Effector memory CD8-positive, alpha-beta T cell (primary cell): Measurements from ENCODE around the gene CH25H.
"Not testable (repeated sequence)": the region's sequence is repeated elsewhere in the genome, so short reads cannot be mapped to it uniquely, and the experiment has no call there.

Experiments used
- ATAC-seq: fragments of 150-1000 bp; cut with Tn5 transposase; replicated peaks from 2 replicates; pipeline ENCODE4 v1.10.0; 2021; ENCODE audit warnings: mild to moderate bottlenecking, moderate library complexity
- DNase-seq, 3 experiments: peaks; one replicate each; pipeline ENCODE4 v3.0.0; 2021
- H3K27ac Mint-ChIP-seq, 2 donors: one replicate each; pipeline ENCODE4 v1.8.0; 2022; ENCODE audit warnings: mild to moderate bottlenecking in 2 of 2, mixed read lengths in 2 of 2, moderate library complexity in 2 of 2
- H3K27me3 Mint-ChIP-seq, 2 donors: one replicate each; pipeline ENCODE4 v1.8.0; 2022; ENCODE audit warnings: mixed read lengths in 2 of 2
- H3K36me3 Mint-ChIP-seq: one replicate; pipeline ENCODE4 v1.8.0; 2022; ENCODE audit warnings: mild to moderate bottlenecking, moderate library complexity, mixed read lengths; ENCODE audit not compliant: insufficient read depth
- H3K4me1 Mint-ChIP-seq, 2 donors: one replicate each; pipeline ENCODE4 v1.8.0; 2022; ENCODE audit warnings: low read depth in 2 of 2, mixed read lengths in 2 of 2
- H3K4me3 Mint-ChIP-seq, 2 donors: one replicate each; pipeline ENCODE4 v1.8.0; 2022; ENCODE audit warnings: mild to moderate bottlenecking in 2 of 2, mixed read lengths in 2 of 2, moderate library complexity in 2 of 2
- H3K9me3 Mint-ChIP-seq, 2 donors: one replicate each; pipeline ENCODE4 v1.8.0; 2022; ENCODE audit warnings: mixed read lengths in 2 of 2
- total RNA-seq, 9 experiments: gene quantifications; one replicate each; lab custom pipeline; 2026; lab: John Stamatoyannopoulos, UW

Gene CH25H
- total RNA-seq: 0 to 2.9 (median 0.10) reads per million in 9 experiments

- no peaks in the 10 kb centered on the region for H3K9me3 Mint-ChIP-seq
- ATAC-seq: peak; percentile 48
- H3K27ac Mint-ChIP-seq: peak within 1 kb of the TSS; percentile 5 to 73
- peaks cover 8% of the 10 kb centered on the region for H3K36me3 Mint-ChIP-seq
- peak in 2 of 3 experiments; percentile 13 to 33 for DNase-seq
- H3K4me3 Mint-ChIP-seq: peak within 1 kb of the TSS; percentile 85 to 91
- H3K4me1 Mint-ChIP-seq: peaks cover 9 to 15% of the 10 kb centered on the region in 2 donors
- H3K27me3 Mint-ChIP-seq: peaks cover 19 to 23% of the 10 kb centered on the region in 2 donors
These were observed at the start of gene CH25H for GRCh38 chr10:89207181-89207800. CH25H (minus strand) TSS chr10:89207317; CDS start chr10:89207292, 25 bp downstream.

- DNase-seq: no peak
- no peak for ATAC-seq
- H3K9me3 Mint-ChIP-seq: no peaks in the 10 kb centered on the region
- H3K36me3 Mint-ChIP-seq: no peaks in the 10 kb centered on the region
- no peak overlapping the region for H3K4me3 Mint-ChIP-seq
- H3K27ac Mint-ChIP-seq: no peak overlapping the region
- H3K4me1 Mint-ChIP-seq: peaks cover 0 to 6% of the 10 kb centered on the region in 2 donors
- H3K27me3 Mint-ChIP-seq: peaks cover 23 to 25% of the 10 kb centered on the region in 2 donors
These were observed 49.2 kb upstream of the CH25H start for GRCh38 chr10:89256340-89256739.

- ATAC-seq (no peak), DNase-seq (no peak)
- no peak overlapping the region for H3K4me3 Mint-ChIP-seq
- H3K27ac Mint-ChIP-seq: no peak overlapping the region
- H3K27me3 Mint-ChIP-seq: peaks cover 23 to 25% of the 10 kb centered on the region in 2 donors
- no peaks in the 10 kb centered on the region for H3K9me3 Mint-ChIP-seq
- peaks cover 5 to 12% of the 10 kb centered on the region in 2 donors for H3K4me1 Mint-ChIP-seq
- H3K36me3 Mint-ChIP-seq: no peaks in the 10 kb centered on the region
These were observed 48.7 kb upstream of the CH25H start for GRCh38 chr10:89255793-89256192.

GRCh38 chr10:89255091-89255579 lies 48.0 kb upstream of the CH25H start:
- H3K27ac Mint-ChIP-seq, H3K4me3 Mint-ChIP-seq, H3K36me3 Mint-ChIP-seq, H3K9me3 Mint-ChIP-seq, ATAC-seq, DNase-seq: not testable (repeated sequence)
- peaks cover 10 to 11% of the 10 kb centered on the region in 2 donors for H3K4me1 Mint-ChIP-seq
- H3K27me3 Mint-ChIP-seq: peaks cover 23 to 25% of the 10 kb centered on the region in 2 donors

- no peak for DNase-seq
- Mint-ChIP-seq H3K4me1 (peaks cover 14 to 23% of the 10 kb centered on the region in 2 donors), H3K9me3 (no peaks in the 10 kb centered on the region), H3K4me3 (peak overlapping the region; percentile 86 to 89), H3K36me3 (peaks cover 11% of the 10 kb centered on the region), H3K27me3 (peaks cover 19 to 20% of the 10 kb centered on the region in 2 donors), H3K27ac (peak overlapping the region; percentile 88 to 93)
- no peak for ATAC-seq
These were observed 45.1 kb upstream of the CH25H start for GRCh38 chr10:89252225-89252585.

GRCh38 chr10:89251409-89252224 lies 44.5 kb upstream of the CH25H start, which contains the start of gene LIPA:
LIPA (minus strand) TSS chr10:89251775; CDS start chr10:89247648, 4,127 bp downstream.
- DNase-seq: peak; percentile 93 to 95 (median 94)
- peaks cover 13 to 15% of the 10 kb centered on the region in 2 donors for H3K27me3 Mint-ChIP-seq
- H3K9me3 Mint-ChIP-seq: no peaks in the 10 kb centered on the region
- H3K4me1 Mint-ChIP-seq: peaks cover 14 to 23% of the 10 kb centered on the region in 2 donors
- peaks cover 11% of the 10 kb centered on the region for H3K36me3 Mint-ChIP-seq
- peak within 1 kb of the TSS; percentile 86 to 89 for H3K4me3 Mint-ChIP-seq
- peak within 1 kb of the TSS; percentile 88 to 93 for H3K27ac Mint-ChIP-seq
- ATAC-seq: peak; percentile 91

- ATAC-seq (no peak), DNase-seq (no peak)
- peak overlapping the region; percentile 86 to 89 for H3K4me3 Mint-ChIP-seq
These were observed 43.8 kb upstream of the CH25H start for GRCh38 chr10:89250865-89251408.

GRCh38 chr10:89248990-89249389 lies 41.9 kb upstream of the CH25H start:
- peaks cover 14 to 23% of the 10 kb centered on the region in 2 donors for H3K4me1 Mint-ChIP-seq
- peak overlapping the region in 1 of 2 donors; percentile 72 for H3K27ac Mint-ChIP-seq
- no peak for ATAC-seq
- peaks cover 17% of the 10 kb centered on the region for H3K36me3 Mint-ChIP-seq
- no peak for DNase-seq
- no peaks in the 10 kb centered on the region for H3K9me3 Mint-ChIP-seq
- no peaks in the 10 kb centered on the region for H3K27me3 Mint-ChIP-seq
- H3K4me3 Mint-ChIP-seq: peak overlapping the region in 1 of 2 donors; percentile 71

More at GRCh38 chr10:89250865-89251408, 43.8 kb upstream of the CH25H start:
- peaks cover 11% of the 10 kb centered on the region for H3K36me3 Mint-ChIP-seq
- peak overlapping the region; percentile 88 to 93 for H3K27ac Mint-ChIP-seq
- peaks cover 7 to 15% of the 10 kb centered on the region in 2 donors for H3K27me3 Mint-ChIP-seq
- H3K4me1 Mint-ChIP-seq: peaks cover 14 to 23% of the 10 kb centered on the region in 2 donors
- H3K9me3 Mint-ChIP-seq: no peaks in the 10 kb centered on the region

GRCh38 chr10:89247623-89248022 lies 40.5 kb upstream of the CH25H start:
- not testable (repeated sequence) for ATAC-seq, DNase-seq, H3K9me3 Mint-ChIP-seq, H3K27ac Mint-ChIP-seq, H3K4me3 Mint-ChIP-seq, H3K27me3 Mint-ChIP-seq
- H3K36me3 Mint-ChIP-seq: peaks cover 20% of the 10 kb centered on the region
- peaks cover 15 to 23% of the 10 kb centered on the region in 2 donors for H3K4me1 Mint-ChIP-seq

GRCh38 chr10:89245802-89246201 lies 38.7 kb upstream of the CH25H start:
- Mint-ChIP-seq H3K36me3 (peaks cover 20% of the 10 kb centered on the region), H3K4me1 (peaks cover 6 to 18% of the 10 kb centered on the region in 2 donors), H3K27ac (no peak overlapping the region), H3K4me3 (no peak overlapping the region), H3K27me3 (no peaks in the 10 kb centered on the region), H3K9me3 (no peaks in the 10 kb centered on the region)
- DNase-seq (no peak), ATAC-seq (no peak)

- H3K9me3 Mint-ChIP-seq: no peaks in the 10 kb centered on the region
- ATAC-seq (no peak), DNase-seq (no peak)
- no peak overlapping the region for H3K27ac Mint-ChIP-seq
- H3K36me3 Mint-ChIP-seq: peaks cover 12% of the 10 kb centered on the region
- H3K4me3 Mint-ChIP-seq: no peak overlapping the region
- no peaks in the 10 kb centered on the region for H3K27me3 Mint-ChIP-seq
- peaks cover 4 to 5% of the 10 kb centered on the region in 2 donors for H3K4me1 Mint-ChIP-seq
These were observed 35.9 kb upstream of the CH25H start for GRCh38 chr10:89242840-89243568.

GRCh38 chr10:89242345-89242684 lies 35.2 kb upstream of the CH25H start:
- DNase-seq (no peak), ATAC-seq (no peak)
- Mint-ChIP-seq H3K4me1 (peaks cover 4 to 5% of the 10 kb centered on the region in 2 donors), H3K27ac (no peak overlapping the region), H3K4me3 (no peak overlapping the region), H3K36me3 (peaks cover 9% of the 10 kb centered on the region), H3K27me3 (no peaks in the 10 kb centered on the region), H3K9me3 (no peaks in the 10 kb centered on the region)
